ENCODE data around the gene FNDC10.
A peak's percentile ranks its signal among the peaks of the same experiment; 100 is the strongest.

DNA sequence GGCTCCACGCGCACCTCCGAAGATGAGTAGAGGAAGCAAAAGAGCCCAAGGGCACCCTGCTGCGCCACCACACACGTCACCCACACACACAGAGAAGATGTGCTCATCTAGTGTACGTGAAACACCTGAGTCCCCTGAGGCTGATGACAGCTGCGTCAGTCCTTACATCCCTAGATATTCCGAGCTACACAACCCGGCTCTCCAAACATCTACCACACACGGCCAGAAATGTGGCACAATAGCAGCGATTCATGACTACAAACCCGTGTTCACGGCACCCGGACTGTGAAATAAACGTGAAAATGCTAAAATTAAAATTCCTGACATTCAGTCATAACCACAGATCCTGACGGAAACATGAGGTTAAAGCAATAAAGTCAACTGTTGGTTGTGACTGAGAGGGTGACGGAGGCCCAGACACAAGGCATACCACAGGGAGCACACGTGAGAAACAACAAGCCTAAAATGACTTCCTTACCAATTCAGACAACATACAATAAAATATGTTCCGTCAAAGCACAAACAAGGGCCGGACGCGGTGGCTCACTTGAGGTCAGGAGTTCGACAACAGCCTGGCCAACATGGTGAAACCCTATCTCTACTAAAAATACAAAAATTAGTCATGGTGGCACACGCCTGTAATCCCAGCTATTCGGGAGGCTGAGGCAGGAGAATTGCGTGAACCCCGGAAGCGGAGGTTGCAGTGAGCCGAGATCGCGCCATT, 32.6 kb downstream of the FNDC10 start:
- TF ChIP-seq CTCF (IDR thresholded peaks at IDR 0.05 in 8 of 11, conservative IDR thresholded peaks at IDR 0.05 in 3 of 11) (no peak), POLR2AphosphoS5 (IDR thresholded peaks at IDR 0.05) (peak in 1 of 3 donors; percentile 3), POLR2A (IDR thresholded peaks at IDR 0.05) (no peak)
